Thymus (tissue), 11 donors: ENCODE results near the gene MCF2L2. TPM values are rescaled to one million over a fixed set of nuclear protein-coding genes. Genes with fewer than 3 reads are reported as not detected.
"Not testable (repeated sequence)": the region's sequence is repeated elsewhere in the genome, so short reads cannot be mapped to it uniquely, and the experiment has no call there.

Source experiments
- DNase-seq, 9 donors: peaks; one replicate each; pipeline ENCODE4 v3.0.0-alpha.2; 2013; ENCODE audit warnings: low spot score in 9 of 9, low read depth in 6 of 9, missing footprints in 1 of 9
- H3K27ac ChIP-seq, 2 donors: one replicate each; pipeline ENCODE4 v1.5.1; 2013; ENCODE audit warnings: control low read depth in 1 of 2, low read depth in 1 of 2, low read length in 1 of 2, mild to moderate bottlenecking in 1 of 2, moderate library complexity in 1 of 2
- H3K27me3 ChIP-seq, 2 donors: one replicate each; pipeline ENCODE4 v1.5.1; 2013; ENCODE audit warnings: low read length in 1 of 2; ENCODE audit not compliant: control insufficient read depth in 2 of 2, insufficient read depth in 1 of 2
- H3K36me3 ChIP-seq, 2 donors: one replicate each; pipeline ENCODE4 v1.5.1; 2013; ENCODE audit warnings: low read length in 1 of 2, mild to moderate bottlenecking in 1 of 2, moderate library complexity in 1 of 2; ENCODE audit not compliant: control insufficient read depth in 2 of 2, insufficient read depth in 2 of 2
- H3K4me1 ChIP-seq, 2 donors: one replicate each; pipeline ENCODE4 v1.5.1; 2013; ENCODE audit warnings: low read length in 2 of 2; ENCODE audit not compliant: control insufficient read depth in 2 of 2, insufficient read depth in 2 of 2
- H3K4me3 ChIP-seq, 2 donors: one replicate each; pipeline ENCODE4 v1.5.1; 2013; ENCODE audit warnings: low read length in 2 of 2, control low read depth in 1 of 2, mild to moderate bottlenecking in 1 of 2
- H3K9me3 ChIP-seq, 2 donors: one replicate each; pipeline ENCODE4 v1.5.1; 2013; ENCODE audit warnings: low read length in 1 of 2, mild to moderate bottlenecking in 1 of 2; ENCODE audit not compliant: control insufficient read depth in 2 of 2, insufficient read depth in 1 of 2
- WGBS: extraction: QIAGEN DNeasy Blood & Tissue Kit; methylation state at CpG from one replicate; pipeline ENCODE4 v1.1.7; 2013; 5-methylcytosine and 5-hydroxymethylcytosine counted together
- polyA plus RNA-seq: library from polyadenylated mRNA; stranded (reverse); fragments of 200-250 nt; gene quantifications from one replicate; pipeline ENCODE4 v1.2.3, GENCODE V29; 2013
- total RNA-seq: library from RNA; stranded (reverse); fragments of 120-200 nt; gene quantifications from one replicate; pipeline ENCODE4 v1.2.4, GENCODE V29; 2013
- donor health status: healthy.

The MCF2L2 gene
- total and polyA plus RNA-seq, 2 donors, result 1.0 to 1.1 TPM

GRCh38 chr3:183371600-183371968 is 56.8 kb downstream of the MCF2L2 start:
- not testable (repeated sequence) for H3K9me3 ChIP-seq, H3K27me3 ChIP-seq, H3K27ac ChIP-seq, H3K4me1 ChIP-seq, DNase-seq, H3K4me3 ChIP-seq, H3K36me3 ChIP-seq
- 78% methylated on average over 5 of the region's 5 CpGs for WGBS

GRCh38 chr3:183370391-183370790 is 58.0 kb downstream of the MCF2L2 start:
- H3K36me3 ChIP-seq, result no peaks in the 10 kb centered on the region
- no peak overlapping the region for H3K4me3 ChIP-seq
- no peak overlapping the region for H3K27ac ChIP-seq
- DNase-seq, result no peak
- no peaks in the 10 kb centered on the region for H3K4me1 ChIP-seq
- H3K27me3 ChIP-seq, result no peaks in the 10 kb centered on the region
- 98% methylated on average over 4 of the region's 4 CpGs for WGBS
- H3K9me3 ChIP-seq, result no peaks in the 10 kb centered on the region

GRCh38 chr3:183369627-183370026 is 58.8 kb downstream of the MCF2L2 start:
- no peaks in the 10 kb centered on the region for H3K4me1 ChIP-seq
- H3K27me3 ChIP-seq, result no peaks in the 10 kb centered on the region
- DNase-seq, result no peak
- 97% methylated on average over 2 of the region's 2 CpGs for WGBS
- no peaks in the 10 kb centered on the region for H3K9me3 ChIP-seq
- no peak overlapping the region for H3K4me3 ChIP-seq
- H3K36me3 ChIP-seq, result no peaks in the 10 kb centered on the region
- no peak overlapping the region for H3K27ac ChIP-seq

- Histone ChIP-seq H3K27me3 (no peaks in the 10 kb centered on the region), H3K9me3 (no peaks in the 10 kb centered on the region), H3K36me3 (no peaks in the 10 kb centered on the region), H3K4me1 (no peaks in the 10 kb centered on the region), H3K4me3 (no peak overlapping the region), H3K27ac (no peak overlapping the region)
- no peak for DNase-seq
- 96% methylated on average over 4 of the region's 4 CpGs for WGBS
Measured at GRCh38 chr3:183369117-183369516, 59.3 kb downstream of the MCF2L2 start.

- H3K27ac ChIP-seq, result no peak overlapping the region
- no peaks in the 10 kb centered on the region for H3K27me3 ChIP-seq
- 95% methylated on average over 3 of the region's 3 CpGs for WGBS
- no peak overlapping the region for H3K4me3 ChIP-seq
- DNase-seq, result no peak
- no peaks in the 10 kb centered on the region for H3K9me3 ChIP-seq
- H3K36me3 ChIP-seq, result no peaks in the 10 kb centered on the region
- no peaks in the 10 kb centered on the region for H3K4me1 ChIP-seq
Measured at GRCh38 chr3:183360971-183361624, 67.3 kb downstream of the MCF2L2 start.

GRCh38 chr3:183359036-183359435 is 69.4 kb downstream of the MCF2L2 start:
- 94% methylated on average over 2 of the region's 2 CpGs for WGBS
- DNase-seq, result no peak

GRCh38 chr3:183357564-183358079 is 70.8 kb downstream of the MCF2L2 start:
- Histone ChIP-seq H3K9me3 (no peaks in the 10 kb centered on the region), H3K27ac (no peak overlapping the region), H3K36me3 (no peaks in the 10 kb centered on the region), H3K4me1 (peaks cover 0 to 3% of the 10 kb centered on the region in 2 donors), H3K4me3 (no peak overlapping the region), H3K27me3 (no peaks in the 10 kb centered on the region)
- no peak for DNase-seq
- 87% methylated on average over 8 of the region's 8 CpGs for WGBS

More at GRCh38 chr3:183359036-183359435, 69.4 kb downstream of the MCF2L2 start:
- Histone ChIP-seq H3K27me3 (no peaks in the 10 kb centered on the region), H3K36me3 (no peaks in the 10 kb centered on the region), H3K9me3 (no peaks in the 10 kb centered on the region), H3K4me1 (peaks cover 0 to 3% of the 10 kb centered on the region in 2 donors), H3K4me3 (no peak overlapping the region), H3K27ac (no peak overlapping the region)

- Histone ChIP-seq H3K4me1 (peaks cover 0 to 3% of the 10 kb centered on the region in 2 donors), H3K27ac (no peak overlapping the region), H3K9me3 (no peaks in the 10 kb centered on the region), H3K36me3 (no peaks in the 10 kb centered on the region), H3K27me3 (no peaks in the 10 kb centered on the region), H3K4me3 (no peak overlapping the region)
- DNase-seq, result no peak
Measured at GRCh38 chr3:183356920-183357319, 71.5 kb downstream of the MCF2L2 start.

- Histone ChIP-seq H3K27me3 (no peaks in the 10 kb centered on the region), H3K4me3 (no peak overlapping the region), H3K27ac (no peak overlapping the region), H3K9me3 (no peaks in the 10 kb centered on the region), H3K36me3 (no peaks in the 10 kb centered on the region), H3K4me1 (peaks cover 3 to 11% of the 10 kb centered on the region in 2 donors)
- no peak for DNase-seq
- 99% methylated on average over 1 of the region's 1 CpG for WGBS
Measured at GRCh38 chr3:183354874-183355273, 73.5 kb downstream of the MCF2L2 start.
